HCT116 (cell line): ENCODE results near the gene PADI3. TPM values are rescaled to one million over a fixed set of nuclear protein-coding genes. Genes with fewer than 3 reads are reported as not detected.

Experiments used
- ATAC-seq: fragments of 200-7000 bp; cut with Tn5 transposase; 2 replicates; pipeline ENCODE4 v1.9.1; 2020; ENCODE audit warnings: mild to moderate bottlenecking, moderate library complexity
- BruUV-seq: library from RNA; stranded (reverse); fragments of 400-500 nt; replicated peaks from 2 replicates; lab custom pipeline; 2021; lab: Mats Ljungman, UMichigan
- CTCF ChIA-PET: fragments of 300-600 bp; sonication (Branson Sonifier 250); formaldehyde crosslinking; loops from one replicate; lab custom pipeline; 2021; ENCODE audit warnings: antibody characterized with exemption; lab: Charles Lee
- POLR2A ChIA-PET: fragments of 300-600, 350-600 bp; sonication (Branson Sonifier 250); formaldehyde crosslinking; loops from one replicate; lab custom pipeline; 2021; ENCODE audit warnings: antibody characterized with exemption; lab: Charles Lee
- RAD21 ChIA-PET, 2 experiments: fragments of 300-600 bp; sonication (Branson Sonifier 250); formaldehyde crosslinking; loops; one replicate each; lab custom pipeline; 2023; ENCODE audit warnings: low total read pairs in 2 of 2; ENCODE audit not compliant: uncharacterized antibody in 2 of 2, unreplicated experiment in 2 of 2, low non-redundant PET in 1 of 2; lab: Charles Lee
- DNase-seq: peaks from one replicate; pipeline ENCODE4 v3.0.0-alpha.2; 2010; ENCODE audit warnings: low read depth, low spot score
- H2AFZ ChIP-seq: fragments of 200-600 bp; shearing (Covaris generic), sonication (generic); 2 replicates; pipeline ENCODE4 v1.6.1; 2017; ENCODE audit warnings: low read depth, mixed run types, mixed read lengths, antibody characterized with exemption, low read length; ENCODE audit not compliant: poor library complexity, severe bottlenecking
- H3K27ac ChIP-seq: 2 replicates; pipeline ENCODE4 v1.5.1; 2012; ENCODE audit warnings: low read depth, low read length
- H3K27me3 ChIP-seq: fragments of 200-600 bp; sonication (generic); 2 replicates; pipeline ENCODE4 v1.6.1; 2016; ENCODE audit warnings: mixed run types, low read length, mixed read lengths; ENCODE audit not compliant: insufficient read depth
- H3K36me3 ChIP-seq, 2 experiments: fragments of 200-500 bp in 1 of 2; fragments of 200-600 bp in 1 of 2; sonication (Bioruptor generic) in 1 of 2; sonication (generic) in 1 of 2; 2 replicates each; pipeline versions ENCODE4 v1.5.1 to v1.6.1; 2014 to 2016; ENCODE audit warnings: low read length in 2 of 2, inconsistent platforms in 1 of 2, mixed read lengths in 1 of 2, mixed run types in 1 of 2; ENCODE audit not compliant: insufficient read depth in 2 of 2, control insufficient read depth in 1 of 2
- H3K4me1 ChIP-seq, 2 experiments: fragments of 200-600 bp in 1 of 2; sonication (generic) in 1 of 2; 2 replicates each; pipeline versions ENCODE4 v1.5.1 to v1.6.1; 2012 to 2017; ENCODE audit warnings: low read length in 2 of 2, inconsistent platforms in 1 of 2, mild to moderate bottlenecking in 1 of 2, mixed read lengths in 1 of 2, mixed run types in 1 of 2, moderate library complexity in 1 of 2; ENCODE audit not compliant: insufficient read depth in 2 of 2, control insufficient read depth in 1 of 2
- H3K4me2 ChIP-seq: fragments of 200-600 bp; sonication (generic); 2 replicates; pipeline ENCODE4 v1.6.1; 2017; ENCODE audit warnings: mixed run types, low read length, mixed read lengths
- H3K4me3 ChIP-seq, 2 experiments: fragments of 200-600 bp in 1 of 2; sonication (generic) in 1 of 2; replicated peaks in 1 of 2; 2 replicates each; pipeline ENCODE4 v1.5.1; 2011 to 2016; ENCODE audit warnings: low read length in 2 of 2, control low read depth in 1 of 2, low read depth in 1 of 2, mild to moderate bottlenecking in 1 of 2, mixed read lengths in 1 of 2, mixed run types in 1 of 2
- H3K79me2 ChIP-seq: fragments of 200-600 bp; sonication (generic); 2 replicates; pipeline ENCODE4 v1.6.1; 2017; ENCODE audit warnings: mild to moderate bottlenecking, mixed run types, low read length, moderate library complexity, mixed read lengths; ENCODE audit not compliant: insufficient read depth
- H3K9ac ChIP-seq: fragments of 200-600 bp; sonication (generic); 2 replicates; pipeline ENCODE4 v1.6.1; 2016; ENCODE audit warnings: low read length, mixed read lengths
- H3K9me2 ChIP-seq: fragments of 200-600 bp; sonication (generic), shearing (Covaris generic); 2 replicates; pipeline ENCODE4 v1.6.1; 2017; ENCODE audit warnings: mixed run types, mild to moderate bottlenecking, moderate library complexity; ENCODE audit not compliant: insufficient read depth
- H3K9me3 ChIP-seq, 2 experiments: fragments of 200-500 bp in 1 of 2; fragments of 200-600 bp in 1 of 2; sonication (Bioruptor generic) in 1 of 2; sonication (generic) in 1 of 2; 2 replicates each; pipeline ENCODE4 v1.6.1; 2014 to 2017; ENCODE audit warnings: low read length in 2 of 2, mixed read lengths in 2 of 2, inconsistent platforms in 1 of 2, low read depth in 1 of 2, mild to moderate bottlenecking in 1 of 2, mixed run types in 1 of 2, moderate library complexity in 1 of 2; ENCODE audit not compliant: control insufficient read depth in 1 of 2, insufficient read depth in 1 of 2
- H4K20me1 ChIP-seq: fragments of 200-600 bp; sonication (generic), shearing (Covaris generic); 2 replicates; pipeline ENCODE4 v1.6.1; 2017; ENCODE audit warnings: mixed run types, mild to moderate bottlenecking, moderate library complexity; ENCODE audit not compliant: insufficient read depth
- CBX3 ChIP-seq: IDR thresholded peaks from 2 replicates; pipeline ENCODE4 v1.6.1; 2012; ENCODE audit warnings: low read depth
- EGR1 ChIP-seq: IDR thresholded peaks from 2 replicates; pipeline ENCODE4 v1.6.1; 2012; ENCODE audit warnings: low read depth
- EZH2phosphoT487 ChIP-seq: fragments of 200-600 bp; IDR thresholded peaks from 2 replicates; pipeline ENCODE4 v1.6.1; 2018; ENCODE audit warnings: antibody characterized with exemption, borderline replicate concordance
- FOSL1 ChIP-seq: IDR thresholded peaks from 2 replicates; pipeline ENCODE4 v1.6.1; 2012; ENCODE audit warnings: low read depth
- JUND ChIP-seq: IDR thresholded peaks from 2 replicates; pipeline ENCODE4 v1.6.1; 2012
- POLR2A ChIP-seq: IDR thresholded peaks from 2 replicates; pipeline ENCODE4 v1.7.0; 2011; ENCODE audit warnings: borderline replicate concordance; ENCODE audit not compliant: insufficient read depth, insufficient read length; ENCODE audit errors: extremely low read depth
- POLR2AphosphoS5 ChIP-seq: IDR thresholded peaks from 2 replicates; pipeline ENCODE4 v1.6.1; 2011; ENCODE audit warnings: mild to moderate bottlenecking, low read depth, low read length, moderate library complexity
- SIN3A ChIP-seq: IDR thresholded peaks from 2 replicates; pipeline ENCODE4 v1.6.1; 2012; ENCODE audit warnings: low read depth
- SP1 ChIP-seq: IDR thresholded peaks from 2 replicates; pipeline ENCODE4 v1.6.1; 2012; ENCODE audit warnings: low read depth
- TCF7L2 ChIP-seq: IDR thresholded peaks from 2 replicates; pipeline ENCODE4 v1.7.0; 2011; ENCODE audit warnings: borderline replicate concordance, inconsistent platforms; ENCODE audit not compliant: insufficient read depth, insufficient read length; ENCODE audit errors: extremely low read depth
- YY1 ChIP-seq: IDR thresholded peaks from 2 replicates; pipeline ENCODE4 v1.6.1; 2011; ENCODE audit warnings: low read length, low read depth, moderate library complexity, mild to moderate bottlenecking; ENCODE audit not compliant: insufficient replicate concordance; ENCODE audit errors: extremely low read depth
- intact Hi-C: fragments of 100-400 bp; cut with micrococcal nuclease; formaldehyde crosslinking; loops from 2 replicates; pipeline ENCODE4 v1.10.0; 2022
- total RNA-seq: library from RNA; stranded (reverse); gene quantifications from one replicate; pipeline ENCODE4 v1.2.1, GENCODE V29; 2021; ENCODE audit not compliant: unreplicated experiment
- TF ChIP-seq, protein P1 (sequence below): IDR thresholded peaks from 2 replicates; pipeline ENCODE4 v1.6.1; 2011; ENCODE audit warnings: mild to moderate bottlenecking, low read length, moderate library complexity; ENCODE audit not compliant: insufficient replicate concordance; ENCODE audit errors: extremely low read depth
- TF ChIP-seq, protein P2 (sequence below): IDR thresholded peaks from 2 replicates; pipeline ENCODE4 v1.6.1; 2012
- TF ChIP-seq, protein P3 (sequence below): IDR thresholded peaks from 2 replicates; pipeline ENCODE4 v1.6.1; 2012

PADI3 gene
- total RNA-seq, 1 experiment from 2014 or later, result 0.93 TPM

DNA sequence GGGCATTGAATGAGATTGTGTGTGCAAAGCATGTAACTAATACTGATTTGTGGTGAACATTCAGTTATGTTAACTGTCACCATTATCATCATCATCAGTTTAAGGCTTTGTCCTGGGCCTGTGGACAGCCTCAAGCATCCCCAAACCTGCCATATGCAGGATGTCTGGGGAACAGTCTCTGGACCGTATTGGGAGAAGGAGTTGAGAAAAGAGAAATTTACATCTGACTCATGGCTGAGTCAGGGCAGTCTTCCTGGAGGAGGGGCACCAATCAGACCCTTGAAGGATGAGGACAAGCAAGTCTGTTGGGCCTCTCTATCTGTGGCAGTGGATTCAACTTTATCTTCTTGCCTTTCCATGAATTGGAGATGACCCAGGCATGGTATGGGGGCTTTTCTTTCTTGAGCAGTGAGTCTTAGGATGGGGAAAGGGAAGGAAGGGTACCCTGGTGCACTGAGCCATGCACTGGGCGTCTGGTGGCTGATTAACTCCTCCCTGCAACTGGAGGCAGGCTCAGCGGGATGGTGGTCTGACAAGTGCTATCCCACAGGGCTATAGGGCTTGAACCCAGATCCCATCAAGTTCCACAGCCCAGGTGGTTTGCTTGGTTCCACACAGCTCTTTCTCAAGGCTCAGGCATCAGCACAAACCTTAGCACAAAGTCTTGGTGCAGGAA is 2.9 kb downstream of the PADI3 start:
- no TSS peak for BruUV-seq
- intact Hi-C loops, result no loop called here
- no peak for DNase-seq

DNA sequence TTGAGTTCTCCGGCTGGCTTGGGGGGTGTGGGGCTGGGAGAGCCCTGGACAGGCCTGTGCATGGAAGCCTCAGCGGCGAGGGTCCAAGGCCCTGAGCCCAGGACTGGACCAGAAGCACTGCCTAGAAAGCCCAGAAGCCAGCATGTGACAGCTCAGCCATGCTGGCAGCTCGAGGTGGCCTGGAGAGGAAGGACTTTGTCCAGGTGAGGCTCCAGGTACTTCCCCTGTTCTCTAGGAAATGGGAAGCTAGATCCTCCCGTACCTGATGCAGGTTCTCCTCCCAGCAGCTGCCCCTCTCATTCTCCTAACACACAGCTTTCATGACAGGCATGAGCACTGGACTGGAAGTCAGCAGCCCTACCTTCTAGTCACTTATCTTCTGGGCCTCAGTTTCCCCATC is 6.4 kb downstream of the PADI3 start:
- ChIA-PET CTCF (no interaction called here), POLR2A (no interaction called here), RAD21 (no interaction called here)
- DNase-seq (no peak), ATAC-seq (no peak)
- peaks cover 43 to 46% of the 10 kb centered on the region in 2 experiments for H3K4me1 ChIP-seq
- no peak overlapping the region for H3K9ac ChIP-seq
- H3K4me3 ChIP-seq, result no peak overlapping the region
- H3K4me2 ChIP-seq, result no peak overlapping the region
- H3K27ac ChIP-seq, result no peak overlapping the region; the same call in 1 of the 2 replicates
- no peaks in the 10 kb centered on the region for H3K36me3 ChIP-seq
- intact Hi-C loops, result no loop called here
- H3K9me3 ChIP-seq, result no peaks in the 10 kb centered on the region
- no peaks in the 10 kb centered on the region for H3K9me2 ChIP-seq
- no peak overlapping the region for H2AFZ ChIP-seq
- no TSS peak for BruUV-seq
- H3K27me3 ChIP-seq, result peaks cover 6% of the 10 kb centered on the region
- no peaks in the 10 kb centered on the region for H4K20me1 ChIP-seq
- H3K79me2 ChIP-seq, result no peaks in the 10 kb centered on the region
- no peak for TF ChIP-seq SIN3A
- no peak for TF ChIP-seq CBX3
- TF ChIP-seq SP1, result no peak
- TF ChIP-seq, protein P1, sequence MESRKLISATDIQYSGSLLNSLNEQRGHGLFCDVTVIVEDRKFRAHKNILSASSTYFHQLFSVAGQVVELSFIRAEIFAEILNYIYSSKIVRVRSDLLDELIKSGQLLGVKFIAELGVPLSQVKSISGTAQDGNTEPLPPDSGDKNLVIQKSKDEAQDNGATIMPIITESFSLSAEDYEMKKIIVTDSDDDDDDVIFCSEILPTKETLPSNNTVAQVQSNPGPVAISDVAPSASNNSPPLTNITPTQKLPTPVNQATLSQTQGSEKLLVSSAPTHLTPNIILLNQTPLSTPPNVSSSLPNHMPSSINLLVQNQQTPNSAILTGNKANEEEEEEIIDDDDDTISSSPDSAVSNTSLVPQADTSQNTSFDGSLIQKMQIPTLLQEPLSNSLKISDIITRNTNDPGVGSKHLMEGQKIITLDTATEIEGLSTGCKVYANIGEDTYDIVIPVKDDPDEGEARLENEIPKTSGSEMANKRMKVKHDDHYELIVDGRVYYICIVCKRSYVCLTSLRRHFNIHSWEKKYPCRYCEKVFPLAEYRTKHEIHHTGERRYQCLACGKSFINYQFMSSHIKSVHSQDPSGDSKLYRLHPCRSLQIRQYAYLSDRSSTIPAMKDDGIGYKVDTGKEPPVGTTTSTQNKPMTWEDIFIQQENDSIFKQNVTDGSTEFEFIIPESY, result no peak
- no peak for TF ChIP-seq POLR2AphosphoS5
- no peak for TF ChIP-seq POLR2A
- TF ChIP-seq EGR1, result no peak
- TF ChIP-seq, protein P2, sequence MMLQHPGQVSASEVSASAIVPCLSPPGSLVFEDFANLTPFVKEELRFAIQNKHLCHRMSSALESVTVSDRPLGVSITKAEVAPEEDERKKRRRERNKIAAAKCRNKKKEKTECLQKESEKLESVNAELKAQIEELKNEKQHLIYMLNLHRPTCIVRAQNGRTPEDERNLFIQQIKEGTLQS, result no peak
- TF ChIP-seq TCF7L2, result no peak
- no peak for TF ChIP-seq JUND
- TF ChIP-seq, protein P3, sequence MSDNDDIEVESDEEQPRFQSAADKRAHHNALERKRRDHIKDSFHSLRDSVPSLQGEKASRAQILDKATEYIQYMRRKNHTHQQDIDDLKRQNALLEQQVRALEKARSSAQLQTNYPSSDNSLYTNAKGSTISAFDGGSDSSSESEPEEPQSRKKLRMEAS, result no peak
- TF ChIP-seq EZH2phosphoT487, result no peak
- no peak for TF ChIP-seq YY1

More for the DNA sequence above, 2.9 kb downstream of the PADI3 start:
- Histone ChIP-seq H3K36me3 (no peaks in the 10 kb centered on the region), H3K79me2 (no peaks in the 10 kb centered on the region), H3K9me3 (no peaks in the 10 kb centered on the region), H3K27me3 (peaks cover 3% of the 10 kb centered on the region), H3K4me2 (peak overlapping the region; percentile 62), H3K4me1 (peaks cover 34 to 46% of the 10 kb centered on the region in 2 experiments), H3K9ac (no peak overlapping the region), H3K9me2 (no peaks in the 10 kb centered on the region), H3K4me3 (no peak overlapping the region), H4K20me1 (no peaks in the 10 kb centered on the region), H3K27ac (no peak overlapping the region)
- RAD21 ChIA-PET, result no interaction called here
- peak; percentile 56 for ATAC-seq
- POLR2A ChIA-PET, result no interaction called here
- TF ChIP-seq JUND (peak; percentile 55; the same call in 1 of the 2 replicates), SP1 (no peak), FOSL1 (peak; percentile 85)
- TF ChIP-seq, protein P1, result no peak
- TF ChIP-seq, all 23 proteins: peak for 2
- H2AFZ ChIP-seq, result no peak overlapping the region
- CTCF ChIA-PET, result interaction anchor here (2.6 kb wide), 1 partner anchor 14 kb away, joined by 10 read pairs; no protein-coding TSS in a partner anchor
